HFFc6 (cell line): Measurements from ENCODE around the gene MKRN2OS. TPM values are rescaled to one million over a fixed set of nuclear protein-coding genes. Genes with fewer than 3 reads are reported as not detected.

ENCODE experiments used
- DNase-seq: peaks from one replicate; pipeline ENCODE4 v3.0.0-alpha.2; 2018
- H3K27ac Mint-ChIP-seq: 2 replicates; pipeline ENCODE4 v1.8.0; 2020; ENCODE audit warnings: mild to moderate bottlenecking, mixed read lengths
- H3K27me3 Mint-ChIP-seq: 2 replicates; pipeline ENCODE4 v1.8.0; 2021; ENCODE audit warnings: mild to moderate bottlenecking, moderate library complexity, mixed read lengths; ENCODE audit not compliant: insufficient read depth
- H3K36me3 Mint-ChIP-seq: 2 replicates; pipeline ENCODE4 v1.8.0; 2021; ENCODE audit warnings: low read depth, mixed read lengths
- H3K4me1 Mint-ChIP-seq: 2 replicates; pipeline ENCODE4 v1.8.0; 2020; ENCODE audit warnings: low read depth, mixed read lengths
- H3K4me3 Mint-ChIP-seq: 2 replicates; pipeline ENCODE4 v1.8.0; 2020; ENCODE audit warnings: mild to moderate bottlenecking, moderate library complexity, mixed read lengths
- H3K9me3 Mint-ChIP-seq: 2 replicates; pipeline ENCODE4 v1.8.0; 2020; ENCODE audit warnings: mild to moderate bottlenecking, mixed read lengths
- CTCF ChIP-seq: fragments of 200-600 bp; sonication (generic); IDR thresholded peaks from 2 replicates; pipeline ENCODE4 v1.5.0; 2021; ENCODE audit warnings: antibody characterized with exemption, mild to moderate bottlenecking
- total RNA-seq, 6 experiments: library from RNA; stranded (reverse); fragmentation: NEBNext Ultra II Directional; extraction: Animal tissue kit (Norgen Biotek cat#: 25700); gene quantifications; 2 replicates in 1 of 6; 3 replicates in 5 of 6; pipeline ENCODE4 v1.2.3, GENCODE V29; 2021

Gene MKRN2OS
- total RNA-seq, 6 experiments from 2014 or later = not detected

DNA sequence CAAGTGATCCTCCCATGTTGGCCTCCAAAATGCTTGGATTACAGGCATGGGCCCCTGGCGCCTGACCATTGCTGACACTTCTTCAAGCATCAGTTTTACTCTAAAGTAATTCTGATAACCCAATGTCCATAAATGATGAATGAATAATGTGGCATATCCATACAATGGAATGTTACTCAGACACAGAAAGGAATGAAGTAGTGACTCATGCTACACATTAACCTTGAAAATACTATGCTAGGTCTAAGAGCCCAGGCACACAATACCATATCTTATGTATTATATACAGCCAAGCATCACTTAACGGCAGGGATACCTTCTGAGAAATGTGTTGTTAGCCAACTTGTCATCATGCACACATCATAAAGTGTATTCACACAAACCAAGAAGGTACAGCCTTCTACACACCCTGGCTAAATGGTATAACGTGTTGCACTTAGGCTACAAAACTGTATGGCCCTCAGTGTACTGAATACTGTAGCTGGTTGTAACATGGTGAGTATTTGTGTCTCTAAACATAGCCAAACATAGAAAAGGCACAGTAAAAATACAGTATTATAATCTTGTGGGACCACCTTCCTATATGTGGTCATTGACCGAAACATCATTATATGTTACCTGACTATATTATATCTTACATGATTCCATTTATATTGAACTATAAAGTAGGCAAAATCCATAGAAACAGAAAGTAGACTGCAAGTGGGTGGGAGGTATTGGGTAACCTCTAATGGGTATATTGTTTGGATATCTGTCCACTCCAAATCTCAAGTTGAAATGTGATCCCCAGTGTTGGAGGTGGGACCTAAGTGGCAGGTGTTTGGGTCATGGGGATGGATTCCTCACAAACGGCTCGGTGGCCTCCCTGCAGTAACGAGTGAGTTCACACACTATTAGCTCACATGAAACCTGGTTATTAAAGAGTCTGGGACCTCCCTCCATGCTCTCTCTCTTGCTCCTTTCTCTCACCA lies 43.0 kb upstream of the MKRN2OS start:
- DNase-seq = peak; percentile 50
- Mint-ChIP-seq H3K27me3 (peaks cover 4% of the 10 kb centered on the region), H3K4me3 (no peak overlapping the region), H3K9me3 (no peaks in the 10 kb centered on the region), H3K27ac (peak overlapping the region; percentile 67), H3K36me3 (peaks cover 55% of the 10 kb centered on the region), H3K4me1 (peaks cover 25% of the 10 kb centered on the region)
- no peak for TF ChIP-seq CTCF

DNA sequence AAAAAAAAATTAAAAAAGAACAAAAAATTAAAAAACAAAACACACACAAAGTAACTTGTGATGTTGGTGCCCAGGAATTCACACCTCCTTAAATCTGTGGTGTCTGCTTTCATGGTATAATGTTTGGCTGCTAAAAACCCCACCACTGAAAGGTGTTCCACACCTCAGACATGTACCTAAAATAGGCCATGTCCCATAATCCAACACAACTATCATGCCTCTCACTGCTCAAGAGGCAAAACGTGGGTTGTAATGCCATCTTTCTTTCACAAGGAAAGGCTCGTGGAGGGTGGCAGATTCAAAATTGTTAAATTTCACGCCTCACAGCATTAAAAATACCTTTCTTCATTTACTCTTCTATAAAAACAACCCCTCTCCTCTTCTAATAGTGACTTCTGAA lies 41.1 kb upstream of the MKRN2OS start:
- Mint-ChIP-seq H3K27ac (no peak overlapping the region), H3K4me1 (peaks cover 25% of the 10 kb centered on the region), H3K36me3 (peaks cover 53% of the 10 kb centered on the region), H3K27me3 (peaks cover 4% of the 10 kb centered on the region), H3K4me3 (no peak overlapping the region), H3K9me3 (no peaks in the 10 kb centered on the region)
- DNase-seq = no peak
- no peak for TF ChIP-seq CTCF

GRCh38 chr3:12585970-12586369 lies 40.7 kb upstream of the MKRN2OS start:
- no peak for TF ChIP-seq CTCF
- Mint-ChIP-seq H3K27ac (peak overlapping the region; percentile 40), H3K27me3 (peaks cover 3% of the 10 kb centered on the region), H3K4me3 (no peak overlapping the region), H3K4me1 (peaks cover 25% of the 10 kb centered on the region), H3K9me3 (no peaks in the 10 kb centered on the region), H3K36me3 (peaks cover 52% of the 10 kb centered on the region)
- no peak for DNase-seq

GRCh38 chr3:12585181-12585580 lies 39.9 kb upstream of the MKRN2OS start:
- H3K9me3 Mint-ChIP-seq = no peaks in the 10 kb centered on the region
- H3K36me3 Mint-ChIP-seq = peaks cover 45% of the 10 kb centered on the region
- TF ChIP-seq CTCF = no peak
- no peak overlapping the region; the same call in 1 of the 2 replicates for H3K27ac Mint-ChIP-seq
- no peak for DNase-seq
- H3K4me3 Mint-ChIP-seq = no peak overlapping the region
- peaks cover 2% of the 10 kb centered on the region for H3K27me3 Mint-ChIP-seq
- peaks cover 30% of the 10 kb centered on the region for H3K4me1 Mint-ChIP-seq

- no peak for DNase-seq
- TF ChIP-seq CTCF = no peak
- Mint-ChIP-seq H3K4me1 (peaks cover 37% of the 10 kb centered on the region), H3K9me3 (no peaks in the 10 kb centered on the region), H3K27me3 (peaks cover 2% of the 10 kb centered on the region), H3K27ac (no peak overlapping the region), H3K36me3 (peaks cover 51% of the 10 kb centered on the region), H3K4me3 (no peak overlapping the region)
These were observed 38.8 kb upstream of the MKRN2OS start for GRCh38 chr3:12584083-12584482.
